ENCODE data around the gene MYO1E.
"Not testable (repeated sequence)": the region's sequence is repeated elsewhere in the genome, so short reads cannot be mapped to it uniquely, and the experiment has no call there.

The MYO1E gene

GRCh38 chr15:59185725-59186124 lies 186.9 kb downstream of the MYO1E start:
- no peak for DNase-seq

GRCh38 chr15:59180945-59181600 lies 191.6 kb downstream of the MYO1E start:
- no peak for DNase-seq

- no peak for DNase-seq
Measured at GRCh38 chr15:59179717-59180116, 193.0 kb downstream of the MYO1E start.

GRCh38 chr15:59178151-59178695 lies 194.4 kb downstream of the MYO1E start:
- DNase-seq, result no peak

GRCh38 chr15:59177317-59177660 lies 195.4 kb downstream of the MYO1E start:
- no peak for DNase-seq

- DNase-seq, result no peak
Measured at GRCh38 chr15:59176653-59177316, 195.9 kb downstream of the MYO1E start.

GRCh38 chr15:59174835-59175831 lies 197.5 kb downstream of the MYO1E start:
- no peak for DNase-seq

GRCh38 chr15:59174151-59174834 lies 198.4 kb downstream of the MYO1E start:
- DNase-seq, result no peak

- no peak for DNase-seq
Measured at GRCh38 chr15:59173194-59173593, 199.5 kb downstream of the MYO1E start.

GRCh38 chr15:59172289-59172901 lies 200.3 kb downstream of the MYO1E start:
- no peak for DNase-seq

- DNase-seq, result no peak
Measured at GRCh38 chr15:59171067-59171397, 201.6 kb downstream of the MYO1E start.

- DNase-seq, result no peak
Measured at GRCh38 chr15:59170295-59171066, 202.2 kb downstream of the MYO1E start.

GRCh38 chr15:59169251-59169708 lies 203.4 kb downstream of the MYO1E start:
- DNase-seq, result no peak

- DNase-seq, result no peak
Measured at GRCh38 chr15:59168536-59168935, 204.1 kb downstream of the MYO1E start.

- no peak for DNase-seq
Measured at GRCh38 chr15:59166601-59167265, 205.9 kb downstream of the MYO1E start.

GRCh38 chr15:59166166-59166565 lies 206.5 kb downstream of the MYO1E start:
- no peak for DNase-seq

GRCh38 chr15:59165726-59166125 lies 206.9 kb downstream of the MYO1E start:
- no peak for DNase-seq

GRCh38 chr15:59162080-59162479 lies 210.6 kb downstream of the MYO1E start:
- not testable (repeated sequence) for DNase-seq

GRCh38 chr15:59160880-59161593 lies 211.6 kb downstream of the MYO1E start:
- DNase-seq, result no peak

- DNase-seq, result no peak
Measured at GRCh38 chr15:59159210-59159609, 213.5 kb downstream of the MYO1E start.

Measured in activated gamma-delta T cell (primary cell).